ENCODE measurements around the gene MBD3L4.
A peak's percentile ranks its signal among the peaks of the same experiment; 100 is the strongest.
"Not testable (repeated sequence)": the region's sequence is repeated elsewhere in the genome, so short reads cannot be mapped to it uniquely, and the experiment has no call there.

Gene MBD3L4

GRCh38 chr19:7040079-7040478, at the start of gene MBD3L4:
TSS of gene MBD3L4 (minus strand) at chr19:7040179. CDS start at chr19:7040144, 35 bp downstream.
- H3K9ac ChIP-seq; H4K20me1 ChIP-seq; H3K4me1 ChIP-seq; H3K27ac ChIP-seq; H3K36me3 ChIP-seq; H3K4me2 ChIP-seq; H3K27me3 ChIP-seq; H3K9me3 ChIP-seq (replicated peaks in 1 of 11); H3K4me3 ChIP-seq: not testable (repeated sequence)

GRCh38 chr19:7088999-7089398, 49.0 kb upstream of the MBD3L4 start:
- H3K4me2 ChIP-seq, result no peak overlapping the region

GRCh38 chr19:7083076-7083956, 43.3 kb upstream of the MBD3L4 start:
- peak overlapping the region; percentile 15 to 59 (median 40); a peak in 19 of 20 replicates for H3K4me3 ChIP-seq
- peaks cover 100% of the 10 kb centered on the region in 11 experiments for H3K9me3 ChIP-seq (replicated peaks in 1 of 11)
- H3K36me3 ChIP-seq, result peaks cover 98 to 100% (median 100%) of the 10 kb centered on the region in 11 experiments
- TF ChIP-seq Cebpa-rat (IDR thresholded peaks at IDR 0.05), result no peak
- H3K4me1 ChIP-seq, result no peaks in the 10 kb centered on the region
- no peak overlapping the region for H3K4me2 ChIP-seq
- no peak overlapping the region for H3K27ac ChIP-seq
- H4K20me1 ChIP-seq, result no peaks in the 10 kb centered on the region
- no peak overlapping the region for H3K9ac ChIP-seq
- peaks cover 0 to 9% (median 0%) of the 10 kb centered on the region in 11 experiments; a peak in 4 of 22 replicates for H3K27me3 ChIP-seq

More at GRCh38 chr19:7088999-7089398, 49.0 kb upstream of the MBD3L4 start:
- H3K9me3 ChIP-seq (replicated peaks in 1 of 11), result peaks cover 99 to 100% (median 100%) of the 10 kb centered on the region in 11 experiments
- H3K27me3 ChIP-seq, result peaks cover 0 to 3% (median 0%) of the 10 kb centered on the region in 11 experiments; a peak in 3 of 22 replicates
- no peaks in the 10 kb centered on the region for H4K20me1 ChIP-seq
- H3K27ac ChIP-seq, result no peak overlapping the region
- H3K9ac ChIP-seq, result no peak overlapping the region
- no peak for TF ChIP-seq Cebpa-rat (IDR thresholded peaks at IDR 0.05)
- peaks cover 67 to 89% (median 85%) of the 10 kb centered on the region in 11 experiments for H3K36me3 ChIP-seq
- peaks cover 0 to 5% (median 0%) of the 10 kb centered on the region in 10 experiments; a peak in 1 of 20 replicates for H3K4me1 ChIP-seq
- H3K4me3 ChIP-seq, result peak overlapping the region in 1 of 10 experiments; percentile 11; a peak in 1 of 20 replicates

- TF ChIP-seq Cebpa-rat (IDR thresholded peaks at IDR 0.05), result no peak
- no peak overlapping the region for H3K27ac ChIP-seq
- H3K9ac ChIP-seq, result no peak overlapping the region
- no peaks in the 10 kb centered on the region for H3K4me1 ChIP-seq
- H3K9me3 ChIP-seq (replicated peaks in 1 of 11), result peaks cover 80 to 98% (median 83%) of the 10 kb centered on the region in 11 experiments
- peak overlapping the region in 8 of 10 experiments; percentile 5 to 40 (median 24); a peak in 10 of 20 replicates for H3K4me3 ChIP-seq
- H3K36me3 ChIP-seq, result peaks cover 100% of the 10 kb centered on the region in 11 experiments
- peaks cover 0 to 2% (median 0%) of the 10 kb centered on the region in 11 experiments; a peak in 1 of 22 replicates for H3K27me3 ChIP-seq
- no peak overlapping the region for H3K4me2 ChIP-seq
- no peaks in the 10 kb centered on the region for H4K20me1 ChIP-seq
Observed at GRCh38 chr19:7078008-7078407, 38.0 kb upstream of the MBD3L4 start.

GRCh38 chr19:7076151-7076550, 36.2 kb upstream of the MBD3L4 start:
- Histone ChIP-seq H4K20me1 (peaks cover 0 to 7% (median 0%) of the 10 kb centered on the region in 11 experiments; a peak in 2 of 22 replicates), H3K36me3 (peaks cover 99 to 100% (median 100%) of the 10 kb centered on the region in 11 experiments), H3K27me3 (no peaks in the 10 kb centered on the region), H3K4me3 (peak overlapping the region in 2 of 10 experiments; percentile 10 to 28; a peak in 1 of 20 replicates), H3K9me3 (replicated peaks in 1 of 11) (peaks cover 61 to 86% (median 65%) of the 10 kb centered on the region in 11 experiments), H3K4me2 (no peak overlapping the region), H3K4me1 (peaks cover 0 to 4% (median 0%) of the 10 kb centered on the region in 10 experiments; a peak in 6 of 20 replicates), H3K9ac (no peak overlapping the region), H3K27ac (no peak overlapping the region)
- no peak for TF ChIP-seq Cebpa-rat (IDR thresholded peaks at IDR 0.05)

- H3K36me3 ChIP-seq, result peaks cover 92 to 94% (median 93%) of the 10 kb centered on the region in 11 experiments
Observed at GRCh38 chr19:7074705-7075282, 34.8 kb upstream of the MBD3L4 start.

GRCh38 chr19:7072541-7072940, 32.6 kb upstream of the MBD3L4 start:
- Histone ChIP-seq H3K36me3 (peaks cover 70 to 71% (median 71%) of the 10 kb centered on the region in 11 experiments), H3K9ac (no peak overlapping the region), H3K27me3 (no peaks in the 10 kb centered on the region), H3K4me3 (no peak overlapping the region), H3K4me2 (no peak overlapping the region), H3K27ac (no peak overlapping the region), H4K20me1 (peaks cover 0 to 18% (median 0%) of the 10 kb centered on the region in 11 experiments; a peak in 5 of 22 replicates), H3K4me1 (peaks cover 9 to 19% (median 13%) of the 10 kb centered on the region in 10 experiments), H3K9me3 (replicated peaks in 1 of 11) (peaks cover 25 to 50% (median 29%) of the 10 kb centered on the region in 11 experiments)
- TF ChIP-seq Cebpa-rat (IDR thresholded peaks at IDR 0.05), result no peak

More at GRCh38 chr19:7074705-7075282, 34.8 kb upstream of the MBD3L4 start:
- peaks cover 0 to 17% (median 0%) of the 10 kb centered on the region in 11 experiments; a peak in 5 of 22 replicates for H4K20me1 ChIP-seq
- peaks cover 48 to 73% (median 51%) of the 10 kb centered on the region in 11 experiments for H3K9me3 ChIP-seq (replicated peaks in 1 of 11)
- peaks cover 9 to 15% (median 10%) of the 10 kb centered on the region in 10 experiments for H3K4me1 ChIP-seq
- TF ChIP-seq Cebpa-rat (IDR thresholded peaks at IDR 0.05), result no peak
- no peaks in the 10 kb centered on the region for H3K27me3 ChIP-seq
- no peak overlapping the region for H3K27ac ChIP-seq
- H3K4me2 ChIP-seq, result no peak overlapping the region
- no peak overlapping the region for H3K9ac ChIP-seq
- no peak overlapping the region for H3K4me3 ChIP-seq

GRCh38 chr19:7069904-7070226, 29.9 kb upstream of the MBD3L4 start:
- no peak for TF ChIP-seq Cebpa-rat (IDR thresholded peaks at IDR 0.05)
- no peaks in the 10 kb centered on the region for H3K27me3 ChIP-seq
- peak overlapping the region; percentile 80 to 93 (median 89) for H3K27ac ChIP-seq

More at GRCh38 chr19:7069904-7070226, 29.9 kb upstream of the MBD3L4 start:
- Histone ChIP-seq H3K4me1 (peaks cover 9 to 19% (median 13%) of the 10 kb centered on the region in 10 experiments), H3K36me3 (peaks cover 43 to 45% (median 44%) of the 10 kb centered on the region in 11 experiments), H3K4me3 (peak overlapping the region; percentile 79 to 95 (median 90)), H3K9ac (peak overlapping the region; percentile 80 to 94 (median 90)), H3K9me3 (replicated peaks in 1 of 11) (peaks cover 0 to 23% (median 3%) of the 10 kb centered on the region in 11 experiments; a peak in 13 of 22 replicates), H3K4me2 (peak overlapping the region; percentile 82 to 98 (median 91)), H4K20me1 (peaks cover 0 to 18% (median 0%) of the 10 kb centered on the region in 11 experiments; a peak in 5 of 22 replicates)

All from BLaER1 treated with 17β-estradiol and CSF1 and Interleukin-3, amounts not matched to agents 10 nM and 100 nM (cell line).